HS-27A (cell line): ENCODE data around the gene SYCP2L.
"Not testable (repeated sequence)": the region's sequence is repeated elsewhere in the genome, so short reads cannot be mapped to it uniquely, and the experiment has no call there.

Experiments
- DNase-seq: peaks from one replicate; pipeline ENCODE4 v3.0.0-alpha.2; 2012; ENCODE audit warnings: low read depth, missing footprints

SYCP2L gene

DNA sequence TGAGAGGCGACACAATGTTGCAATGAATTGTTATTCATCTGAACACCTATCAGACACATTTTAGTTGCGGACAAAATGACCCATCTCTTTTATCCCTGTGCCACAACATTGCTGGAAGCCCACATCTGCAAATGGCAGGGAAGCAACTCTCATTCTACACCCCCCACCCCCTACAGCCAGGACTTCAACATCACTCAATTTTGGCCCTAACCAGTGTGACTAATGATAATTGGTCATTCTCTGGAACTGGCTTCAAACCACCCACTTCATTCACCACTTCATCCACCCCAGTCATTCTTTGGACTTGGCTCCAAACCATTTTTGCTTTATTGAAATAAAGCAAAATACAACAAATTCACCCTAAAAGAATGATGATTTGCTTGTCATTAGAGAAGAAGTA is 6.5 kb upstream of the SYCP2L start:
- DNase-seq: no peak

DNA sequence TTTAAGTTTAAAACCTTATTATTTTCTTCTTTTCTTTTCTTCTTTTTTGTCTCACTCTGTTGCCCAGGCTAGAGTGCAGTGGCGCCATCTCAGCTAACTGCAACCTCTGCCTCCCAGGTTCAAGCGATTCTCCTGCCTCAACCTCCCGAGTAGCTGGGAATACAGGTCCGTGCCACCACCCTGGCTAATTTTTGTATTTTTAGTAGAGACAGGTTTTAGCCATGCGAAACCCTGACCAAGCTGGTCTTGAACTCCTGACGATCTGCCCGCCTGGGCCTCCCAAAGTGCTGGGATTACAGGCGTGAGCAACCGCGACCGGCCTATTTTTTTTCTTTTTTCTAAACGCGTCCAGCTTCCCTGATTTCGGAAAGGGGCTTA is 4.6 kb upstream of the SYCP2L start:
- DNase-seq: not testable (repeated sequence)

DNA sequence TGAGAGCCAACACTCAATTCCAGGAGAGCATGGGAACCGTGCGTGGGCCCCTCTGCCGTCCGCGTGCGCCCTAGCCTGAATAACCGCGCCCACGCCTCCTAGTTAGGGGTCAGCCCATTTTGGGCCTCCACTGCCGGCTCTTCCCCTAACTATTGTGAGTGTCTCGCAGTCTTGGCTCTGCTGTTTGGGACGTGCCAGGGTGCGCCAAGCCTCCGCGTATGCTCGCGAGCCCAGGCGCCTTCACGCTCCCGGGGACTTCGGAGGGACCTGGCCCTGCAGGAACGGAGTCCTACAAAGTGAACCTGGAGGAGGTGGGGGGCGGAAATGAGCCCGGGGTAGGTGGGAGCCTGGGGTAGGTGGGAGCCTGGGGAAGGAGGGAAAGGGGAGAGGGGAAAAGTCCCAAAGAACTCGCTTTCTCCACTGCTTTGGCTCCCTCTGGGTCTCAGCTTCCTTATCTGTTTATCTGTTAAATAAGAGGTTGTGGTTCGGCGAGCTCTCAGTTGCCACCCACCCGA is 4.1 kb upstream of the SYCP2L start:
- DNase-seq: no peak

DNA sequence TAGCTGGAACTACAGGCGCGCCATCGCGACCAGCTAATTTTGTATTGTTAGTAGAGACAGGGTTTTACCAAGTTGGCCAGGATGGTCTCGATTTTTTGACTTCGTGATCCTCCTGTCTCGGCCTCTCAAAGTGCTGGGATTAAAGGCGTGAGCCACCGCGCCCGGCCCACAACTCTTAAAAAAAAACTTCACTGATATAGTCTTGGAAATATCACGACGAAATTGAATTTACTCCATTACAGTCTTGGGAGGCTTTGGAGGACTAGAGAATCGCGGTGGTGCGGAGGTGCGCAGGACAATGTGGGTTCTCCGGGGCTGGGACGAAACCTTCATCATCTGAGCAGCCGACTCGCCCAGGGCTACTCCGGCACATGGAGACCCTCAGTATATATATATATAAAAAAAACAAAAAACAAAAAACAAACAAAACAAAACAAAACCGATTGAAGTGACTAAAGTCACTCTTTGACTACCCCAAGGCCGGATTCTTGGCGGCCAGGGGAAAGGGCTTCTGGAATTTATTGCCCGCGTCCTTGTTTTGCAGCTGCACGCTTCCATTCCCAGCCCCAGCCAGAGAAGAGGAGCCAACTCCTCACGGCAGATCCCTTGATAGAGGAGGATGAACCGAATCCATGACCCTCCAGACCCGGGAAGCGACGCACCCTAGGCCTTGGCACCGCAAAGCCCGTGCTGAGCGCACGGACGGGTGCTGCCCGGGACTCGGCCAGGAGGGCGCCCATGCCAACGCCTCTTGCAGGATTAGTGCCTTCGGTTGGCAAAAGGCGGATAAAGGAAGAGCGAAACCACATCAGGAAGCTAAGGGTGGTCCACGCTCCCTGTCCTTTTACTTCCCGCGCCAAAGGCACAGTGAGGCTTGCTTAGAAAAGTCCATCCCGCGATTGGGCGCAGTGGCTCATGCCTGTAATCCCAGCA is 3.3 kb upstream of the SYCP2L start:
- DNase-seq: no peak

DNA sequence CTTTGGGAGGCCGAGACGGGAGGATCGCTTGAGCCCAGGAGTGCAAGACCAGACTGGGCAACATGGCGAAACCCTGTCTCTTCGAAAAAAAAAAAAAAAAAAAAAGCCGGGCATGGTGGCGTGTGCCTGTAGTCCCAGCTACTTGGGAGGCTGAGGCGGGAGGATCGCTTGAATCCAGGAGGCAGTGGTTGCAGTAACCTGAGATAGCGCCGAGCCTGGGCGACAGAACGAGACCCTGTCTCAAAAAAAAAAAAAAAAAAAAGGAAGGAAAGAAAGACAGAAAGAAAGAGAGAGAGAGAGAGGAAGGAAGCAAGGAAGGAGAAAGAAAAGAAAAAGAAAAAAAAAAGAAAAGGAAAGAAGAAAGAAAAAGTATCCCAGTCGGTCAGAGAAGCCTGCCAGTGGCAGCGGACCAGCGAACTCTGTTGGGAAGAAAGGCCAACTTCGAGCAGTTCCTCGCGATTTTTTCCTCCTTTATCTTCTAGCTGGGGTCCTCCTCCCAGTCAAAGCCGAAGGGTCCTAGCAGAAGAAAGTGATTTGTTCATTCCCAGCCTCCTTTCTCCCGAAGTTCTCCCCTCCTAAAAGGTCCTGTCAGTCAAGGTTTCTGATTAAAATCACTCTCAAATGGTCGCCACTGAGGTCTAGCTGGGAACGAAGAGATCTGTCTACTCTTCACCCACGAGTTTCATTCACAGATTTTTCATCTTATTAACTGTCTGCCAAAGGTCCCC is 2.4 kb upstream of the SYCP2L start:
- DNase-seq: no peak

DNA sequence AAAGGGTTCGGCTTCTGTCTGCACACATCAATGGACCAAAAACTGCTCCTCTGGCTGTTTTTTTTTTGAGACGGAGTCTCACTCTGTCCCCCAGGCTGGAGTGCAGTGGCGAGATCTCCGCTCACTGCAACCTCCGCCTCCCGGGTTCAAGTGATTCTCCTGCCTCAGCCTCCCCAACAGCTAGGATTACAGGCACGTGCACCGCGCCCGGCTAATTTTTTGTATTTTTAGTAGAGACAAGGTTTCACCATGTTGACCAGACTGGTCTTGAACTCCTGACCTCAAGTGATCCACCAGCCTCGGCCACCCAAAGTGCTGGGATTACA is 524 bp upstream of the SYCP2L start:
- not testable (repeated sequence) for DNase-seq

DNA sequence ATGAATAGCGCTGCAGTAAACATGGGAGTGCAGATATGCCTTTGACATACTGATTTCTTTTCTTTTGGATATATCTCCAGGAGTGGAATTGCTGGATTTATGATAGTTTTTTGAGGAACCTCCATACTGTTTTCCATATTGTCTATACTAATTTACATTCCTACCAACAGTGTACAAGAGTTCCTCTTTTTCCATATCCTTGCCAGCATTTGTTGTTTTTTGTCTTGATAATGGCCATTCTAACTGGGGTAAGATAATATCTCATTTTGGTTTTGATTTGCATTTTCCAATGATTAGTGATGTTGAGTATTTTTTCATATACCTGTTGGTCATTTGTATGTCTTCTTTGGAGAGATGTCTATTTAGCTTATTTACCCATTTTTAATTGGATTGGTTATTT is 3.3 kb downstream of the SYCP2L start:
- DNase-seq: no peak

DNA sequence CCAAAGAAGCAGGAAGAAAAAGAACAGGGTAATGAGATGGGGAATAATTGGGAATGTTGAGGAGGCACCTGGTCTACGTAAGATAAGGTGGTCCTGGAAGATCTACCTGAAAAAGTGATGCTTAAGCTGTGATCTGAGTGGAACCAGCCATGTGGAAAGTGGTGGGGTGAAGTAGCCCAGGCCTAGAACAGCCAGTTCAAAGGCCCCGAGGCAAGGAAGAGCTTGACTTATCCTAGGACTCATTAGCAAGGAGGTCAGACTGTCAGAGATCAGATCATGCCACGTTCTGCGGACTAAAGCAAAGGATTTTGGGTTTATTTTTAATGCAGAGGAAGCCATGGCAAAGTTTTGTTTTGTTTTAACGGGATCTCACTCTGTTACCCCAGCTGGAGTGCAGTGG is 5.1 kb downstream of the SYCP2L start:
- no peak for DNase-seq

DNA sequence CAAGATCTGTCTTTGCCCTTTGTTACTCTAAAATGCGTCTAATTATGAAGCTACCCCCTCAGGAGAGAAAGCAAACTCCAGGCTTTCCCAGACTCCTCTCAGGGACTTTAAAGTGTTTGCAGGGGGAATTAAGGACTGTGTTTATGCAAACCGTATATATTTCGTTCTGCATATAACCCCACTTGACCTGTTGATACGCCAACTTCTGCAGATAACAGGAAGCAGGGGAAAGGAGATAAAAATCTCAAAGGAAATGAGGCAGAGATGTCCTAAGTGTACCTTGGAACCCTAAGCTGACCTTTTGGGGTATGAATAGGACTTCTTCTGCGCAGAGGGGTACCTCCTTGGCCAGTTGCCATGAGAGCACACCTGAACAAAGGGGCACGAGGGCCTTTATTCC is 8.1 kb downstream of the SYCP2L start:
- no peak for DNase-seq

DNA sequence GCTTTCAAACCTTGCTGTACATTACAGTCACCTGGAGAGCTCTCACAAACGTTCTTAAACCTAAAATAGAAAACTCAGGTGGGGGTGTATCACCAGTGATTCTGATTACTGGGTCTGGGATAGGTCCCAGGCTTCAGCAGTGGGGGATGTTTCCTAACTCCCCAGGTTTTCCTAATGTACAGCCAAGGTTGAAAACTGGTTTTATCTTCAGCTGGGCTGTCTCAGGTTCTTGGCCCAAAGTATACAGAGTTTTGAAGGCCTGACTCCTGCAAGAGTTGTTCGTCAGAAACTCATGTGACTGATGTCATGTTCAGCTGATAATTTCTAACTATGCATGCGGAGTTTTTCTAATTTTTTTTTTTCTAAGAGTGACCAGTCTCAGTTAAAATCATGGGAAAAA is 9.8 kb downstream of the SYCP2L start:
- no peak for DNase-seq

DNA sequence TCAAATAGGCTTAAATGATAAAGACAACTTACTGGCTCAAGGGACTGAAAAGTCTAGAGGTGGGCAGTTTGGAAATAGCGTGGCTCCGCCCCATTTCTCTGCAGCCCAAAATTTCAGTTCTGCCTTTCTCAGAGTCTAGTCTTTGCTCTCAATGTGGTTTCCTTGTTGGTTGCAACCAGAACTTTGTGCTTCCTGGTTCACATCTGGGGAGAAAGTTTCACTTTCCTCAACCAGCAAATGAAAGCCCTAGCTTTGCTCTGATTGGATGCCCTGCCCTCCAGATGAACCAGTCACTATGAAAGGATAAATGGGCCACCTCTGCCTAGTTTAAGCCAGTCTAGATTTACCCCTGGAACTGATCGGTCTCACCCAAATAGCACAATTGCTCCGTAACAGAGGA is 14.9 kb downstream of the SYCP2L start:
- no peak for DNase-seq

DNA sequence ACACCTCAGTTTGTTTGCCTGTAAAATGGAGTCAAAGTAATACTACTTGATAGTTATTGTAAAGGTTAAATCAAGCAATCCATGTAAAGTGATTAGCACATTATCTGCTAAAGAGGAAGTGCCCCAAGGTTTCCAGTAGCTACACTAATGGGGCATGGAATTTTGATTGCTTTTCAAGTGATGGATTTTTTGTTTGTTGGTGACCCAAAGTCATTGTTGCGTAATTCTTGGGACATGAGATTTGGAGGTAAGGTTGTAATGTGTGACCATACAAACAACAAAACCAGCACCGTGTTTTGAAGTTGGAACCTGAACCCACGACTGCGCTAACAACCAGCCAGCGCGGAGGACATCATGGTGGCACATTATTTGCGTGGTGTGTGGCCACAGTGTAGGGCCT is 17.2 kb downstream of the SYCP2L start:
- DNase-seq: no peak

DNA sequence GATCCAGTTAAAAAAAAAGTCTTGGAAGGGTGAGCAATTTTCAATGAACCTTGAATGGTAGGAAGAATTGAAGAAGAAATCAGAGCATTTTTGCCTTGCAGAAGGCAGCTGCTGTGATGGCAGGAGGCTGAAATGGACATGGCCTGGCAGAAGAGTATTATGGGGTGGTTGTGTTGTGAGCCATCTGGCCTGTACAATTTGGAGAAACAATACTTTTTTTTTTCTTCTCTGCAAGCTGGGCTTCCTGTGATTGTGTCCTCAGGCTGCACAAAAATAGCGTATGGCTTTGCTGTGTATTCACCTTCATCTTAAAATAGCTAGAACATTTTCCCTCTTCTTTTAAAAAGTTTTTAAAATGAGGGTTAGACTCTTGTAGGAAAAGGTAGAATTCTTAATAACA is 21.4 kb downstream of the SYCP2L start:
- DNase-seq: no peak

DNA sequence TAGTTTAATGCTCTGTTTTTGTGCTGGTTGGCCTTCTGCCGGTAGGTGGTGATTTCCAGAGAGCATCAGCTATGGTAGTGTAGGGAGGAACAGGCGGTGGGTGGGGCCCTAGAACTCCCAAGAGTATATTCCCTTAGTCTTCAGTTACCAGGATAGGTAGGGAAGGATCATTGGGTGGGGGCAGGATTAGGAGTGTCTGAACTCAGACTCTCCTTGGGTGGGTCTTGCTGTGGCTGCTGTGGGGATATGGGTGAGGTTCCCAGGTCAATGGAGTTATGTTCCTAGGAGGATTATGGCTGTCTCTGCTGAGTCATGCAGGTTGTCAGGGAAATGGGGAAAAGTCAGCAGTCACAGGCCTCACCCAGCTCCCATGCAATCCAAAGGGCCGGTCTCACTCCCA is 32.7 kb downstream of the SYCP2L start:
- not testable (repeated sequence) for DNase-seq

DNA sequence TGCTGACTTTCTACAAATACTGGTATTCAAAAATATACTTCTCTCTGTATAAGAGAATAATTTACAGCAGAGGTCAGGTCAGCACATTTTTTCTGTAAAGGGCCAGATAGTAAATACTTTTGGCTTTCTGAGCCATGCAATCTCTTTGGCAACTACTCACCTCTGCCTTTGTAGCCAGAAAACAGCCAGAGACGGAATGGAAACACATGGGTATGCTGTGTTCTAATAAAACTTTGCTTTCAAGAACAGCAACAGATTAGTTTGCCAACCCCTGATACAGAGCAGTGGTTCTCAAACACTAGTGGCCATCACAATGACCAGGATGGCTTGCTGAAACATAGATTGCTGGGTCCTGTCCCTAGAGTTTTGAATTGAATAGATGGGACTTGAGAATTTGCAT is 46.3 kb downstream of the SYCP2L start:
- no peak for DNase-seq

DNA sequence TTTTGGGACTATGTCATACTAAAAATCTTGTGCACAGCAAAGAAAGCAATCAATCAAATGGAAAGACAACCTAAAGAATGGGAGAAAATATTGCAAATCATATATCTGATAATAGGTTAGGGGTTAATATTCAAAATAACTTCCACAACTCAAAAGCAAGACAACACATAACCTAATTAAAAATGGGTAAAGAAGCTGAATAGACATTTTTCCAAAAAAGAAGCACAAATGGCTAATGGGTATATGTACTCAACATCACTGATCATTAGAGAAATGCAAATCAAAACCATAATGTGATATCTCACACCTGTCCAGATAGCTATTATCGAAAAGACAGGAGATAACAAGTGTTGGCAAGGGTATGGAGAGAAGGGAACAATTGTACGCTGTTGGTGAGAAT is 53.0 kb downstream of the SYCP2L start:
- DNase-seq: no peak

DNA sequence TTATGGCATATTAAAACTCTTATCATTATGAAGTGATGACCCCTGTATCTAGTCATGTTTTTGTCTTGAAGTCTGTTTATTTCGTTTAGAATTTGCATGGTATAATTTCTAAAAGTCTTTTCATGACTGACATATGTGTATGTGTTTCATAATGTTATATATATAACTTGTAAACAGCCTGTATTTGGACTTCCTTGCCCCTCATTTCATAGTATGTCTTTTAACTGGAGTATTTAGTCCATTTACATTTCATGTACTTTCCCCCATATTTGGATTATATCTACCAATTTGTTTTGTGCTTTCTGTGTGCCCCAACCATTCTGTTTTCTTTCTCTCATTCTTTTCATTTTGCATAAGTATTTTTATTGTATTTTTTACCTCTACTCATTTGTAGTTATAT is 59.0 kb downstream of the SYCP2L start:
- no peak for DNase-seq

DNA sequence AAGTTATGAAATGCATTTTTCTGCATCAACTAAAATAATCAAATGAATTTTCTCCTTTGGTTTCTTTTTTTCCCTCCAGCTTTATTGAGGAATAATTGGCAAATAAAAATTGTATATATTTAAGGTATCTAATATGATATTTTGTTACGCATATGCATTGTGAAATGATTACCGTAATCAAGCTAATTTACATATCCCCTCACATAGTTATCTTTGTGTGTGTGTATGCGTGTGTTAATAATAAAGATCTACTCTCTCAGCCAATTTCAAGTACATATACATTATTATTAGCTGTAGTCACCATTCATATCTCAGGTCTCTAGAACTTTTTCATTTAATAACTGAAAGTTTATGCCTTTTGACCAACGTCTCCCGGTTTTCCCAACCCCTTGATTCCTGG is 61.1 kb downstream of the SYCP2L start:
- no peak for DNase-seq

DNA sequence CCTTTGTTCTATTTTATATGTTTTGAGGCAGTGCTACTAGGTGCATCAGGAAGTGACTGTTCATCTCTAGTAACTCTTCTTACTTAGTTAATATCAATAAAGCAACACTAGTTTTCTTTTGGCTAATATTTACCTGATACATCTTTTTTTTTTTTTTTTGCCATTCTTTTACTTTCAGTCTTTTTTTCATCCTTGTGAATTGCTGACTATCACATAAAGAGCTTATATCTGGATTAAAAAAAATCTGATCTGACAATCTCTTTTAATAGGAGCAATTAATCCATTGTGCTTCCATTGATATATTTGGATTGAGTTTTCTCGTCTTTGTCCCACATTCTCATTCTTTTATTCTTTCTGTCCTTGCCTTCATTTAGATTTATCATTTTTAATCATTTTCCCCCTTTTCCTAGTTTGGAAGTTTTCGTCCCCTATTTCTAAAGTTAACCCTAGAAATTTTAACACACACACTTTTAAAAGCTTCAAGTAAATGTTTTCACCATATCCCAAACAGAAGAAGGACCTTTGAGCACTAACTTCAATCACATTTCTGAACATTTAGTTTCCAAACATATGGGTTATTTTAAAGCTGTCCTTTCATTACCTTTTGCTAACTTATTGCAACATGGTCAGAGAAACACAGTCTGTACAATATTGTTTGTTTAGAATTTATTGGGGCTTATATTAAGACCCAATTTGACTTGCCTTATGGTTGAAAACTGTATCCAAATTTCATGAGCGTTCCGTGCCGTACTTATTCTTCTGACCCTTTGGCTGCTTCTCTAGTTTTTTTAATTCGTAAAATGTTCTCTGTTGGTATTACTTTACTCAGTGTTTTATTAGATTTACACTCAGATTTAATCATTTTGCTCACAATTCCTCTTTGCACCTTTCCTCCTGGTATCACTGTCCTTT is 63.0 kb downstream of the SYCP2L start:
- no peak for DNase-seq

DNA sequence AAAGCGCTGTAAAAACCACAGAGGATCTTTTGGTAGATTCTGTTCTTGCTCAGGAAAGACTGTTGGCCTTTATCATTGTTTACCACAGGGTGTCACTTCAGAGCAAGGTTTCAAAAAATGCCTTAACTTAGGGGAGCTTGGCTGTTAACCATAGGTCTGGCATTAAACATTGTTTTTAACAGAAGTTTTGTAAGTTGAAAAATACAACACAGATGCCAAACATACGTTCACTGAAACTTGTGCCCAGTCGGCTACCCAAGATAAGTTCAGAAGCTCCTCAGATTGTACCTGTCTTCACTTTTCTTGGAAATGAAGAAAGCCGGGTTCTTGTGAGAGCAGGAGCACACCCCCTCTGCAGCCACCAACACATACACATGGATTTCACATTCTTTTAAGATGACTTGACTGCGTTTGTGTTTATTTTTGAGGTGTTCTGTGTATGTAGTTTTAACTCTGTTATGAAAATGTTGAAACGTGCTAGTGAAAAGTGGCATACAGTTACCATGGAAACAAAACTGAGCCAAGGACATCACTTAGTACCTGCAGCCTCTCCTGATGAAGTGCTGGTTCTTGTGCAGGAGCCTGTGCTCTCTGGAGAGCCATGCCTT is 64.9 kb downstream of the SYCP2L start:
- DNase-seq: peak; percentile 77

DNA sequence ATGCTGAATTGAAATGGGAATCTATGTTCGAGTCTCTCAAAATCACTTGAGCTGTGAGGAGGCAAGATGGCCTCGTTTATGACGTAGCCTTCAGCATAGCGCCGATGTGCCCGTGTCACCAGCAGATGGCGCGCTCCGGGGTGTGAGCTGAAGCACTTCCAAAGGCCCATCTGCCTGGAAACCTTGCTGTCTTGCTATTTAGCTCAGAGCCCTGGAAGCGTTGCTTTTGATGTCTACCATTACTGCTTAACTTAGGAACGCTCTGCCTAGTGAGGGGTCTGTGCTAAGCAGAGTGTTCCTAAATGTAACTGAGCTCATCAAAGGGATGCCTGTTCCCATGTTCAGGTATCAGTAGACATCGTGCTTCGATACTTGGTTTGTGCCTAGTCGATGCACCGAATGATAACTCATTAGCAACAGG is 67.7 kb downstream of the SYCP2L start:
- DNase-seq: peak; percentile 68

DNA sequence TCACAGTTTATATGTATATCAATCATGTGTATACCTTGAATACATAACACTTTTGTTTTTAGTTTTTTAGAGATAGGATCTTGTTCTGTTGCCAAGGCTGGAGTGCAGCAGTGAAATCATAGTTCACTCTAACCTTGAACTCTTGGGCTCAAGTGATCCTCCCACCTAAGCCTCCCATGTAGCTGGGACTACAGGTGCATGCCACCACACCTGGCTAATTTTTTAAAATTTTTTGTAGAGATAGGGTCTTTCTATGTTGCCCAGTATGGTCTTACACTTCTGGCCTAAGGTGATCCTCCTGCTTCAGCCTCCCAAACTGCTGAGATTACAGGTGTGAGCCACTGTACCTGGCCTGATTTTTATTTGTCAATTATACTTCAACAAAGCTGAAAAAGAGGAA is 69.9 kb downstream of the SYCP2L start:
- DNase-seq: no peak
